ENCODE results near the gene MYH7B.

The MYH7B gene

GRCh38 chr20:34955231-34956040 is at the start of gene MYH7B, which contains the start of gene GSS:
Gene MYH7B, plus strand, starts transcription at chr20:34955868. Its CDS starts 22,138 bp downstream, at chr20:34978006.
Gene GSS, minus strand, starts transcription at chr20:34955806. Its CDS starts 3,954 bp downstream, at chr20:34951852.
- peak; percentile 89 for DNase-seq (ENCODE audit: low read depth)

- DNase-seq (ENCODE audit: low read depth) = no peak
Observed at GRCh38 chr20:34907616-34908469, 47.8 kb upstream of the MYH7B start.

GRCh38 chr20:34915131-34915530 is 40.5 kb upstream of the MYH7B start:
- DNase-seq (ENCODE audit: low read depth) = no peak

GRCh38 chr20:34915749-34916455 is 39.8 kb upstream of the MYH7B start:
- DNase-seq (ENCODE audit: low read depth) = no peak

- no peak for DNase-seq (ENCODE audit: low read depth)
Observed at GRCh38 chr20:34916774-34917354, 38.8 kb upstream of the MYH7B start.

GRCh38 chr20:34920055-34920454 is 35.6 kb upstream of the MYH7B start:
- no peak for DNase-seq (ENCODE audit: low read depth)

- no peak for DNase-seq (ENCODE audit: low read depth)
Observed at GRCh38 chr20:34921436-34921835, 34.2 kb upstream of the MYH7B start.

- DNase-seq (ENCODE audit: low read depth) = no peak
Observed at GRCh38 chr20:34922654-34923381, 32.9 kb upstream of the MYH7B start.

GRCh38 chr20:34923414-34923813 is 32.3 kb upstream of the MYH7B start:
- DNase-seq (ENCODE audit: low read depth) = no peak

- no peak for DNase-seq (ENCODE audit: low read depth)
Observed at GRCh38 chr20:34925341-34925740, 30.3 kb upstream of the MYH7B start.

GRCh38 chr20:34925981-34926380 is 29.7 kb upstream of the MYH7B start:
- DNase-seq (ENCODE audit: low read depth) = no peak

GRCh38 chr20:34926581-34926980 is 29.1 kb upstream of the MYH7B start:
- DNase-seq (ENCODE audit: low read depth) = no peak

GRCh38 chr20:34927736-34928135 is 27.9 kb upstream of the MYH7B start:
- DNase-seq (ENCODE audit: low read depth) = no peak

- DNase-seq (ENCODE audit: low read depth) = no peak
Observed at GRCh38 chr20:34928411-34928810, 27.3 kb upstream of the MYH7B start.

GRCh38 chr20:34931771-34932170 is 23.9 kb upstream of the MYH7B start:
- no peak for DNase-seq (ENCODE audit: low read depth)

GRCh38 chr20:34938466-34939163 is 17.1 kb upstream of the MYH7B start:
- DNase-seq (ENCODE audit: low read depth) = no peak

- DNase-seq (ENCODE audit: low read depth) = no peak
Observed at GRCh38 chr20:34940081-34940481, 15.6 kb upstream of the MYH7B start.

- DNase-seq (ENCODE audit: low read depth) = no peak
Observed at GRCh38 chr20:34941226-34941625, 14.4 kb upstream of the MYH7B start.

- no peak for DNase-seq (ENCODE audit: low read depth)
Observed at GRCh38 chr20:34942301-34942700, 13.4 kb upstream of the MYH7B start.

- DNase-seq (ENCODE audit: low read depth) = no peak
Observed at GRCh38 chr20:34943808-34944567, 11.7 kb upstream of the MYH7B start.
